ENCODE data around the gene LEFTY2.

DNA sequence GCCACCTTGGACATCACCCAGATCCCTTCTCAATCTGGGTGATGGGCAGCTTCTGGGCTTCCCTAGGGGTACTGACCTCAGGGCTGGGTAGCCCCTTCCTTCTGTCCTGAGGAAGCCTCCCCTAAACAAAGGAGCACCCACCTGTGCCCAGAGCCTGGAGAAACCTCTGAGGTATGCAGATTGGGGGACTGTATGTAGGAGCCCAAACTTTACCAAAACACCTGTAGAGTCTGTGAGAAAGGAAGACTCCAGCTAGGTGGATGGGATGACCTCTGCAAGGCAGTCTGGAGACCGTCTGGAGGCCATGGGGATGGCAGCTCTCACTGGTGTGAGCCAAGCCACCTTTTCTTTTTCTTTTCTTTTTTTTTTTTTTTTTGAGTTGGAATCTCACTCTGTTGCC, 13.7 kb upstream of the LEFTY2 start:
- TF ChIP-seq, protein P1, sequence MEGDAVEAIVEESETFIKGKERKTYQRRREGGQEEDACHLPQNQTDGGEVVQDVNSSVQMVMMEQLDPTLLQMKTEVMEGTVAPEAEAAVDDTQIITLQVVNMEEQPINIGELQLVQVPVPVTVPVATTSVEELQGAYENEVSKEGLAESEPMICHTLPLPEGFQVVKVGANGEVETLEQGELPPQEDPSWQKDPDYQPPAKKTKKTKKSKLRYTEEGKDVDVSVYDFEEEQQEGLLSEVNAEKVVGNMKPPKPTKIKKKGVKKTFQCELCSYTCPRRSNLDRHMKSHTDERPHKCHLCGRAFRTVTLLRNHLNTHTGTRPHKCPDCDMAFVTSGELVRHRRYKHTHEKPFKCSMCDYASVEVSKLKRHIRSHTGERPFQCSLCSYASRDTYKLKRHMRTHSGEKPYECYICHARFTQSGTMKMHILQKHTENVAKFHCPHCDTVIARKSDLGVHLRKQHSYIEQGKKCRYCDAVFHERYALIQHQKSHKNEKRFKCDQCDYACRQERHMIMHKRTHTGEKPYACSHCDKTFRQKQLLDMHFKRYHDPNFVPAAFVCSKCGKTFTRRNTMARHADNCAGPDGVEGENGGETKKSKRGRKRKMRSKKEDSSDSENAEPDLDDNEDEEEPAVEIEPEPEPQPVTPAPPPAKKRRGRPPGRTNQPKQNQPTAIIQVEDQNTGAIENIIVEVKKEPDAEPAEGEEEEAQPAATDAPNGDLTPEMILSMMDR (IDR thresholded peaks at IDR 0.05): no peak
- TF ChIP-seq POLR2A (IDR thresholded peaks at IDR 0.05): no peak
- TF ChIP-seq POLR2AphosphoS5 (IDR thresholded peaks at IDR 0.05): no peak

All from prostate gland (tissue), 2 donors.